Measurements from ENCODE around the gene IFFO2. TPM values are rescaled to one million over a fixed set of nuclear protein-coding genes. Genes with fewer than 3 reads are reported as not detected.

The IFFO2 gene
- total and polyA plus RNA-seq, 2 of the 13 experiments (the other 11 are each of a cell fraction or from before 2014, with no cell fraction given) = 7.3 to 16.7 TPM

DNA sequence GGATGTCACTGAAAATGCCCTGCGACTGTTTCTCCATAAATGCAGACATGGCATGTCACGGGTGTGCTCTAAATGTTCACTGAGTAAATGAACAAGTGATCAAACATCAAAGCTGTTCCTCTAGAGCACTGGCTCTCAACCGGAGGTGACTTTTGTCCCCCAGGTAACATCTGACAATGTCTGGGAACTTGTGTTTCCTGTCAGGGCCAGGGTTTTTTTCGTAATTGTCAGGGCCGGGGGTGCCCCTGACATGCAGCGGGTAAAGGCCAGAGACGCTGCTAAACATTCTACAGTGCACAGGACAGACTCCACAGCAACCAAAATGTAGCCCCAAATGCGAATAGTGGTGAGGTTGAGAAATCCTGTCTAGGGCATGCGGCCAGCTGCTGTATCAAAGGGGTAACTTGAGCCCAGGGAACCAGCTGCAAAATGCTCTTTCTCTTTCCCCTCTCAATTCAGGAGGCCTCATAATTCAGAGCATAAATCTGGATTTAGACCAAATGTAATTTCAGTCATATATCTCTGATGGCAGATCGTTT is 56.1 kb downstream of the IFFO2 start (continued):
- TF ChIP-seq GABPB1 (CRISPR knock-in tag; IDR thresholded peaks at IDR 0.05) = peak; percentile 53; the same call in 1 of the 2 replicates
- TF ChIP-seq RELA (CRISPR knock-in tag; IDR thresholded peaks at IDR 0.05) = no peak
- TF ChIP-seq ZNF747 (CRISPR knock-in tag; IDR thresholded peaks at IDR 0.05; ENCODE audit: borderline replicate concordance) = peak; percentile 57; the same call in 1 of the 2 replicates
- peak; percentile 23; the same call in 1 of the 2 replicates for TF ChIP-seq ZBTB21 (CRISPR knock-in tag; IDR thresholded peaks at IDR 0.05)
- no peak for TF ChIP-seq ZNF557 (CRISPR knock-in tag; IDR thresholded peaks at IDR 0.05)
- TF ChIP-seq PRMT3 (CRISPR knock-in tag; IDR thresholded peaks at IDR 0.05; ENCODE audit: borderline replicate concordance, low read depth) = no peak
- TF ChIP-seq, protein P1, sequence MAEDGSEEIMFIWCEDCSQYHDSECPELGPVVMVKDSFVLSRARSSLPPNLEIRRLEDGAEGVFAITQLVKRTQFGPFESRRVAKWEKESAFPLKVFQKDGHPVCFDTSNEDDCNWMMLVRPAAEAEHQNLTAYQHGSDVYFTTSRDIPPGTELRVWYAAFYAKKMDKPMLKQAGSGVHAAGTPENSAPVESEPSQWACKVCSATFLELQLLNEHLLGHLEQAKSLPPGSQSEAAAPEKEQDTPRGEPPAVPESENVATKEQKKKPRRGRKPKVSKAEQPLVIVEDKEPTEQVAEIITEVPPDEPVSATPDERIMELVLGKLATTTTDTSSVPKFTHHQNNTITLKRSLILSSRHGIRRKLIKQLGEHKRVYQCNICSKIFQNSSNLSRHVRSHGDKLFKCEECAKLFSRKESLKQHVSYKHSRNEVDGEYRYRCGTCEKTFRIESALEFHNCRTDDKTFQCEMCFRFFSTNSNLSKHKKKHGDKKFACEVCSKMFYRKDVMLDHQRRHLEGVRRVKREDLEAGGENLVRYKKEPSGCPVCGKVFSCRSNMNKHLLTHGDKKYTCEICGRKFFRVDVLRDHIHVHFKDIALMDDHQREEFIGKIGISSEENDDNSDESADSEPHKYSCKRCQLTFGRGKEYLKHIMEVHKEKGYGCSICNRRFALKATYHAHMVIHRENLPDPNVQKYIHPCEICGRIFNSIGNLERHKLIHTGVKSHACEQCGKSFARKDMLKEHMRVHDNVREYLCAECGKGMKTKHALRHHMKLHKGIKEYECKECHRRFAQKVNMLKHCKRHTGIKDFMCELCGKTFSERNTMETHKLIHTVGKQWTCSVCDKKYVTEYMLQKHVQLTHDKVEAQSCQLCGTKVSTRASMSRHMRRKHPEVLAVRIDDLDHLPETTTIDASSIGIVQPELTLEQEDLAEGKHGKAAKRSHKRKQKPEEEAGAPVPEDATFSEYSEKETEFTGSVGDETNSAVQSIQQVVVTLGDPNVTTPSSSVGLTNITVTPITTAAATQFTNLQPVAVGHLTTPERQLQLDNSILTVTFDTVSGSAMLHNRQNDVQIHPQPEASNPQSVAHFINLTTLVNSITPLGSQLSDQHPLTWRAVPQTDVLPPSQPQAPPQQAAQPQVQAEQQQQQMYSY (CRISPR knock-in tag; IDR thresholded peaks at IDR 0.05) = no peak
- no peak for TF ChIP-seq ZFP41 (CRISPR knock-in tag; IDR thresholded peaks at IDR 0.05; ENCODE audit: borderline replicate concordance)
- no peak for TF ChIP-seq ZNF878 (CRISPR knock-in tag; IDR thresholded peaks at IDR 0.05)
- no peak for TF ChIP-seq EED (CRISPR knock-in tag; IDR thresholded peaks at IDR 0.05)
- no peak for TF ChIP-seq MTA3 (CRISPR knock-in tag; IDR thresholded peaks at IDR 0.05)
- no peak for TF ChIP-seq FOXA1 (IDR thresholded peaks at IDR 0.05)
- TF ChIP-seq FOXA1 (CRISPR knock-in tag; IDR thresholded peaks at IDR 0.05) = peak; percentile 67
- no peak for TF ChIP-seq ZNF136 (CRISPR knock-in tag; IDR thresholded peaks at IDR 0.05; ENCODE audit: low read depth)
- TF ChIP-seq ZBTB37 (CRISPR knock-in tag; IDR thresholded peaks at IDR 0.05) = 0 out of 2 replicates have a peak, but pooled peaks have one; percentile 38
- TF ChIP-seq, protein P2, sequence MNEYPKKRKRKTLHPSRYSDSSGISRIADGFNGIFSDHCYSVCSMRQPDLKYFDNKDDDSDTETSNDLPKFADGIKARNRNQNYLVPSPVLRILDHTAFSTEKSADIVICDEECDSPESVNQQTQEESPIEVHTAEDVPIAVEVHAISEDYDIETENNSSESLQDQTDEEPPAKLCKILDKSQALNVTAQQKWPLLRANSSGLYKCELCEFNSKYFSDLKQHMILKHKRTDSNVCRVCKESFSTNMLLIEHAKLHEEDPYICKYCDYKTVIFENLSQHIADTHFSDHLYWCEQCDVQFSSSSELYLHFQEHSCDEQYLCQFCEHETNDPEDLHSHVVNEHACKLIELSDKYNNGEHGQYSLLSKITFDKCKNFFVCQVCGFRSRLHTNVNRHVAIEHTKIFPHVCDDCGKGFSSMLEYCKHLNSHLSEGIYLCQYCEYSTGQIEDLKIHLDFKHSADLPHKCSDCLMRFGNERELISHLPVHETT (CRISPR knock-in tag; conservative IDR thresholded peaks at IDR 0.05) = peak; percentile 52; the same call in 1 of the 2 replicates
- TF ChIP-seq SPEN (CRISPR knock-in tag; IDR thresholded peaks at IDR 0.05; ENCODE audit: low read depth) = peak; percentile 60; the same call in 1 of the 2 replicates
- peak; percentile 93 for TF ChIP-seq HDAC2 (CRISPR knock-in tag; IDR thresholded peaks at IDR 0.05)
- no peak; the same call in 1 of the 2 replicates for TF ChIP-seq ZNF275 (CRISPR knock-in tag; IDR thresholded peaks at IDR 0.05; ENCODE audit: borderline replicate concordance)
- 0 out of 2 replicates have a peak, but pooled peaks have one; percentile 1 for TF ChIP-seq STAG1 (CRISPR knock-in tag; IDR thresholded peaks at IDR 0.05)
- no peak for TF ChIP-seq MAZ (IDR thresholded peaks at IDR 0.05; ENCODE audit: borderline replicate concordance, low read depth, low read length)
- TF ChIP-seq MAZ (CRISPR knock-in tag; IDR thresholded peaks at IDR 0.05; ENCODE audit: low read depth) = peak; percentile 62
